K562 (cell line): Measurements from ENCODE around the gene NEFH. TPM values are rescaled to one million over a fixed set of nuclear protein-coding genes. Genes with fewer than 3 reads are reported as not detected.

Source experiments
- ATF7 ChIP-seq: fragments of 450-650 bp; IDR thresholded peaks from 2 replicates; pipeline ENCODE4 v1.7.1; 2014; ENCODE audit warnings: mild to moderate bottlenecking, moderate library complexity
- E2F8 ChIP-seq: fragments of 450-650 bp; IDR thresholded peaks from 2 replicates; pipeline ENCODE4 v1.7.1; 2018; ENCODE audit warnings: mild to moderate bottlenecking, low read depth; ENCODE audit not compliant: partially characterized antibody
- L3MBTL2 ChIP-seq: fragments of 450-650 bp; IDR thresholded peaks from 2 replicates; pipeline ENCODE4 v1.6.1; 2016; ENCODE audit warnings: mild to moderate bottlenecking, moderate library complexity
- MCM7 ChIP-seq, 2 experiments: fragments of 450-650 bp; IDR thresholded peaks; 2 replicates each; pipeline ENCODE4 v1.6.1; 2016 to 2018
- NR2F6 ChIP-seq: fragments of 450-650 bp; formaldehyde crosslinking; IDR thresholded peaks from 2 replicates; pipeline ENCODE4 v1.4.0; 2020; ENCODE audit warnings: mild to moderate bottlenecking
- PCBP1 ChIP-seq: fragments of 200-400 bp; formaldehyde crosslinking; IDR thresholded peaks from 2 replicates; pipeline ENCODE4 v1.6.1; 2018; ENCODE audit warnings: mild to moderate bottlenecking, low read depth, low read length; ENCODE audit not compliant: poor library complexity, severe bottlenecking
- TFAM ChIP-seq: fragments of 250-450 bp; sonication (Bioruptor Pico); conservative IDR thresholded peaks from 2 replicates; pipeline ENCODE4 v1.5.0; 2021; ENCODE audit warnings: mild to moderate bottlenecking, moderate library complexity
- YY1 ChIP-seq, 3 experiments: IDR thresholded peaks; 2 replicates each; pipeline ENCODE4 v1.6.1; 2011; ENCODE audit warnings: low read length in 2 of 3, mild to moderate bottlenecking in 2 of 3, moderate library complexity in 2 of 3, borderline replicate concordance in 1 of 3, control low read depth in 1 of 3, low read depth in 1 of 3; ENCODE audit not compliant: insufficient read depth in 3 of 3, insufficient replicate concordance in 2 of 3, control insufficient read depth in 1 of 3, insufficient read length in 1 of 3; ENCODE audit errors: extremely low read depth in 1 of 3
- ZNF175 ChIP-seq: fragments of 200-800 bp; sonication (Bioruptor generic); IDR thresholded peaks from 2 replicates; pipeline ENCODE4 v1.6.1; 2016; ENCODE audit warnings: low read depth, mild to moderate bottlenecking, missing genetic modification characterization, missing compliant biosample characterization
- ZNF764 ChIP-seq: fragments of 250-450 bp; sonication (Bioruptor Pico); IDR thresholded peaks from 2 replicates; pipeline ENCODE4 v1.4.0; 2020; ENCODE audit warnings: low read depth, mild to moderate bottlenecking, moderate library complexity
- polyA plus RNA-seq, 8 experiments: library from polyadenylated mRNA; depleted of rRNA in 4 of 8; stranded (reverse) in 5 of 8; unstranded in 3 of 8; fragments of >200 nt; fragmentation: Nextera tagmentation in 2 of 8; fragmentation: Illumina TruSeq in 1 of 8; extraction: Ambion mirVana in 2 of 8; extraction: Trizol in 1 of 8; gene quantifications; 2 replicates each; pipeline versions ENCODE4 v1.2.1 to v1.2.3, GENCODE V29; 2011 to 2014; ENCODE audit warnings: inconsistent platforms in 1 of 8, missing spikeins in 1 of 8
- total RNA-seq, 7 experiments: library from RNA; depleted of rRNA in 6 of 7; stranded (reverse); fragments of >200 nt in 6 of 7; fragmentation: Illumina TruSeq in 2 of 7; extraction: Trizol in 2 of 7; gene quantifications; 2 replicates each; pipeline versions ENCODE4 v1.2.1 to v1.2.3, GENCODE V29; 2011 to 2021; ENCODE audit warnings: low replicate concordance in 1 of 7

NEFH gene
- total and polyA plus RNA-seq, 9 of the 15 experiments (the other 6 are each of a cell fraction or from before 2014, with no cell fraction given), result 2.3 to 26.9 (median 10.8) TPM

GRCh38 chr22:29511126-29511862, 31.3 kb downstream of the NEFH start (continued):
- no peak for TF ChIP-seq TFAM (CRISPR knock-in tag)
- no peak for TF ChIP-seq YY1 (IDR thresholded peaks at IDR 0.05; ENCODE audit: borderline replicate concordance in 1 of 3, control insufficient read depth in 1 of 3, extremely low read depth in 1 of 3, insufficient read depth in 3 of 3, insufficient read length in 1 of 3, insufficient replicate concordance in 2 of 3, low read depth in 1 of 3, low read length in 2 of 3)
- TF ChIP-seq NR2F6, result no peak
- TF ChIP-seq MCM7 (IDR thresholded peaks at IDR 0.05), result no peak
- no peak for TF ChIP-seq L3MBTL2
- no peak for TF ChIP-seq ATF7
- no peak for TF ChIP-seq PCBP1
- no peak for TF ChIP-seq ZNF175 (CRISPR knock-in tag)
- TF ChIP-seq E2F8, result no peak
- no peak for TF ChIP-seq ZNF764
